Breast epithelium (tissue), 4 donors: ENCODE results near the gene SPAG6. TPM values are rescaled to one million over a fixed set of nuclear protein-coding genes. Genes with fewer than 3 reads are reported as not detected.
A peak's percentile ranks its signal among the peaks of the same experiment; 100 is the strongest.

Source experiments
- DNase-seq, 2 donors: peaks; one replicate each; pipeline ENCODE4 v3.0.0-alpha.2; 2019; ENCODE audit warnings: low spot score in 2 of 2
- H3K27ac ChIP-seq, 2 donors: fragments of 200-600 bp; sonication (generic) in 1 of 2; one replicate each; pipeline ENCODE4 v1.5.1; 2016 to 2019; ENCODE audit warnings: mild to moderate bottlenecking in 1 of 2
- H3K27me3 ChIP-seq, 2 donors: fragments of 200-600 bp; sonication (generic) in 1 of 2; one replicate each; pipeline versions ENCODE4 v1.5.1 to v1.6.0; 2017 to 2019; ENCODE audit warnings: control low read depth in 1 of 2, mild to moderate bottlenecking in 1 of 2
- H3K36me3 ChIP-seq: fragments of 200-600 bp; one replicate; pipeline ENCODE4 v1.5.1; 2019
- H3K4me1 ChIP-seq, 2 donors: fragments of 200-600 bp; sonication (generic); one replicate each; pipeline ENCODE4 v1.5.1; 2016 to 2019; ENCODE audit warnings: control low read depth in 1 of 2
- H3K4me3 ChIP-seq, 3 donors: fragments of 200-600 bp; sonication (generic); 1 replicate in 2 of 3; 2 replicates in 1 of 3; pipeline ENCODE4 v1.5.1; 2016 to 2019; ENCODE audit warnings: mild to moderate bottlenecking in 3 of 3, moderate library complexity in 2 of 3
- H3K9me3 ChIP-seq, 2 donors: fragments of 200-600 bp; sonication (generic) in 1 of 2; one replicate each; pipeline ENCODE4 v1.5.1; 2016 to 2019; ENCODE audit warnings: control low read depth in 1 of 2
- POLR2A ChIP-seq: fragments of 450-650 bp; IDR thresholded peaks from one replicate; pipeline ENCODE4 v1.6.1; 2016; ENCODE audit warnings: antibody characterized with exemption, mild to moderate bottlenecking, moderate library complexity
- POLR2AphosphoS5 ChIP-seq, 3 donors: sonication (generic); formaldehyde crosslinking; IDR thresholded peaks; one replicate each; pipeline ENCODE4 v1.6.1; 2017; ENCODE audit warnings: antibody characterized with exemption in 3 of 3
- intact Hi-C: fragments of 100-400 bp; cut with DNase I; formaldehyde crosslinking; loops from one replicate; pipeline ENCODE4 v1.15.1; 2023; ENCODE audit warnings: low total_unique reads
- total RNA-seq, 3 donors: library from RNA; depleted of rRNA; stranded (reverse); fragments of >200 nt; gene quantifications; one replicate each; pipeline ENCODE4 v1.1.0, GENCODE V29; 2016
- TF ChIP-seq, protein P1 (sequence below), 3 donors: fragments of 450-650 bp; IDR thresholded peaks; one replicate each; pipeline ENCODE4 v1.5.1; 2016 to 2017; ENCODE audit warnings: antibody characterized with exemption in 3 of 3, mild to moderate bottlenecking in 3 of 3, moderate library complexity in 3 of 3

The SPAG6 gene
- total RNA-seq, 3 donors from 2014 or later, result 0.59 to 4.9 TPM; not detected in 1

DNA sequence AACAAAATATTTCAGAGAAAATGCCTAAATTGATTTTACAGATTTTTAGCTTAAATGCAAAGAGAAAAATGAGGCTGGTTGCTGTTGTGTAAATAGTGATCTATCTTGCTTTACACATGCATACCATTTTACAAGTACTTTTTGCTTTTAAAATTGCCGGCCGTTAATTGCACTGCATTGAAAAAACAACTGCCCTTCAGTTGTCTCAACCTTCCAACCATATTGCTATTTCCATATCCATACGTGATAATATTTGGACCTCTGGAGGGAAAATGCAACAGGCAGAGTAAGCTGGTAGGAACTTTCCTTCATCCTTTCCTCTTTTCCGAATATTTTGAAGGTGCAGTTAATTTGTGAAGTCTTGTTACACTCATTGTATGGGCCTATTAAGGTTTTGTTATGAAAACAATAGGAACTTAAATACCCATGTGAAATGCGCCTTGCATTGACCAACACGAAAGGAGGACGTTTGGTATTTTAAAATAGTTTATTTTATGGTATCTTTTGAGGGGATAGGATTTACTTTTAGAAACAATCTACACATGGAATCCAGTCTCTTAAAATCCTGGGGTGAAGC is 13.1 kb upstream of the SPAG6 start:
- TF ChIP-seq POLR2A (no peak), POLR2AphosphoS5 (IDR thresholded peaks at IDR 0.05) (no peak)
- TF ChIP-seq, protein P1, sequence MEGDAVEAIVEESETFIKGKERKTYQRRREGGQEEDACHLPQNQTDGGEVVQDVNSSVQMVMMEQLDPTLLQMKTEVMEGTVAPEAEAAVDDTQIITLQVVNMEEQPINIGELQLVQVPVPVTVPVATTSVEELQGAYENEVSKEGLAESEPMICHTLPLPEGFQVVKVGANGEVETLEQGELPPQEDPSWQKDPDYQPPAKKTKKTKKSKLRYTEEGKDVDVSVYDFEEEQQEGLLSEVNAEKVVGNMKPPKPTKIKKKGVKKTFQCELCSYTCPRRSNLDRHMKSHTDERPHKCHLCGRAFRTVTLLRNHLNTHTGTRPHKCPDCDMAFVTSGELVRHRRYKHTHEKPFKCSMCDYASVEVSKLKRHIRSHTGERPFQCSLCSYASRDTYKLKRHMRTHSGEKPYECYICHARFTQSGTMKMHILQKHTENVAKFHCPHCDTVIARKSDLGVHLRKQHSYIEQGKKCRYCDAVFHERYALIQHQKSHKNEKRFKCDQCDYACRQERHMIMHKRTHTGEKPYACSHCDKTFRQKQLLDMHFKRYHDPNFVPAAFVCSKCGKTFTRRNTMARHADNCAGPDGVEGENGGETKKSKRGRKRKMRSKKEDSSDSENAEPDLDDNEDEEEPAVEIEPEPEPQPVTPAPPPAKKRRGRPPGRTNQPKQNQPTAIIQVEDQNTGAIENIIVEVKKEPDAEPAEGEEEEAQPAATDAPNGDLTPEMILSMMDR (IDR thresholded peaks at IDR 0.05), result no peak
- Histone ChIP-seq H3K9me3 (no peaks in the 10 kb centered on the region), H3K4me1 (no peaks in the 10 kb centered on the region), H3K27me3 (peaks cover 8 to 32% of the 10 kb centered on the region in 2 donors), H3K27ac (no peak overlapping the region), H3K36me3 (peaks cover 12% of the 10 kb centered on the region), H3K4me3 (no peak overlapping the region)
- no peak for DNase-seq
- intact Hi-C loops, result no loop called here

DNA sequence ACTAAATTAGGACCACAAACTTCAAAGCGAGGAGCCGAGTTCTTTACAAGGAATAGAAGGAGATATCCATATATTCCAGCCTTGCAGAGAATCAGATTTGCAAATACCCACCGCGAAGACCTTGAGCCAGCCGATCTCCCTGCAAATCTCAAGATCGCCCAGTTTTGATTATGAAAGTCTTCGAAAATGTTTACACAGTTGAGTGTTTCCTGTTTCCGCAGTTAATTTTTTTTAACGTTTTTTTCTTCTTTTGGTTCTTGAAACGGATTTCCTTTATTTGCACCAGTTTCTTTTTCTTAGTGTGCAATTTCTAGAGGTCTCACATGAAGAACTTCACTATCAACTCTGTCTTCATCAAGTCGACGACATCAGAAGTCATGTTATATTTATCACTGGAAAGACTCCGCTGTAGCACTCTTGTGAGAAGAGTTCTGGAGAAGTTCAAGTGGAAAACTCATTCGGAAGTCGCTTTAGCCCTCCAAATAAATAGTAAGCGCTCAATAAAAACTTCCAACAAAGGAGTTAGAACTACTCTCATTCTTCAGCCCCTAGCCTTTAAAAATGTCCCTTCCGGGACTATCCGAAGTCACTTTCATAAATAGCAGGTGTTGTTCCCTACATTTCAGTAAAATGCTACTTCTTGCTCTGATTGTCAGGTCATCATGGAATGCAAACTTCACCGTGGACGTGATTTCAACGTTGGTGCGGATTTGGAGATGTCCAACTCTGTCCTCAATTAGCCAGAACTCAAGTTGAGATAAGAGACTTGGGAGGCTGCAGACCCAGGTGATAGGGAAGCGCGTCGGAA is 11.9 kb upstream of the SPAG6 start:
- no peak overlapping the region for H3K27ac ChIP-seq
- H3K4me3 ChIP-seq, result no peak overlapping the region
- H3K9me3 ChIP-seq, result no peaks in the 10 kb centered on the region
- no peak for TF ChIP-seq POLR2A
- TF ChIP-seq, protein P1 (IDR thresholded peaks at IDR 0.05), result no peak
- no peak for TF ChIP-seq POLR2AphosphoS5 (IDR thresholded peaks at IDR 0.05)
- intact Hi-C loops, result no loop called here
- no peak for DNase-seq
- peaks cover 7% of the 10 kb centered on the region for H3K36me3 ChIP-seq
- peaks cover 8 to 44% of the 10 kb centered on the region in 2 donors for H3K27me3 ChIP-seq
- no peaks in the 10 kb centered on the region for H3K4me1 ChIP-seq

DNA sequence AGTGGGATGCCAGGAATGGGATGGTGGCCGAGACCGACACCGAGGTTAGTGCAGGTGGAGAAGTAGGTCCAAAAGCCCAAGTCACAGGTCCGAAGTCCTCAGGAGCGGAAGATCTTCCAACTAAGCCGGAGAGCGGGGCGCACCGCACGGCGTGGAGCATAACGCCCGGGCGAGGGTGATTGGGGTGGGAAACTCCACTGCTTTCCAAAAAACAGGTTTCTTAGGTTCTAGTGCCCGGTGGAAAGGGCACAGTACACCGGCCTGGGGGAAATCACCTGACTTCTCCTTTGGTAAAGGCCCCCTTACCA is 11.4 kb upstream of the SPAG6 start:
- Histone ChIP-seq H3K27ac (no peak overlapping the region), H3K4me3 (peak overlapping the region in 1 of 3 donors; percentile 69), H3K9me3 (no peaks in the 10 kb centered on the region), H3K36me3 (peaks cover 7% of the 10 kb centered on the region), H3K4me1 (no peaks in the 10 kb centered on the region), H3K27me3 (peaks cover 8 to 50% of the 10 kb centered on the region in 2 donors)
- TF ChIP-seq, protein P1 (IDR thresholded peaks at IDR 0.05), result no peak
- TF ChIP-seq POLR2AphosphoS5 (IDR thresholded peaks at IDR 0.05) (no peak), POLR2A (no peak)
- intact Hi-C loops, result no loop called here
- DNase-seq, result no peak

DNA sequence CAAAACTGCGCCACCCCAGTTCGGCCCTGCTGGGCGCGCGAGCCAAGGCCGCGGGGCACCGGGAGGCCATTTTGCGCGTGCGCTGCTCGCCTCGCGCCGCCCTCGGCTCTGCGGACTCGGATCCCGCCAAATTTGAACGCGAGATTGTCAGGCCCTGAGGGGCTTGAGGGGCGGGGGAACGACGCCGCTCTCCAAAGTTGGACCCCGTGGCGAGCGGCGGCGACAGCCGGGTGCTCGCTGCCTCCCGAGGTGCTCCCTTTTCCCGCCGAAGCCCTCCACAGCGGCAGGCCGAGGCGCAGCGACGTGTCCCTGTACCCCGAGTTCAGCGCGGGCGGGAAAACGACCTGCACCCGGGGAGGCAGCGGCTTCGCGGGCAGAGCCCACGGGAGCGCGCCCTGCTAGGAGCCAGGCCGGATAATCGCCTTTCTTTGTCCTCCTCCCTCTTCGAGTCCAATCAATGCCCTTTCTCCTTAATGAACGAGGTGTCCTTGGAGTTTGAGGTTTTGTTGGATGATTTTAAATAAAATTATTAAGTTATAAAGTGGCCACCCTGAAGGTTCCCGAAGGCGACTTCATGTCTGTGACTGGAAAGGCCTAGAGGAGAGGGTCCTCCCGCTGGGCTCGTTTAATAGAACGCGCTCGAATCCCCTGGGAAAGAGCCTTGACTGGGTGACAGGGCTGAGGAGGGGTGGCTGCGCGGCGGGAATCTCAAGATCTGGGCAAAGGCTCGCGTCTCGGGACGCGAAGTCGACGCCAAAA is 10.7 kb upstream of the SPAG6 start:
- Histone ChIP-seq H3K4me1 (no peaks in the 10 kb centered on the region), H3K4me3 (peak overlapping the region; percentile 46 to 69 (median 56)), H3K9me3 (no peaks in the 10 kb centered on the region), H3K36me3 (peaks cover 7% of the 10 kb centered on the region), H3K27ac (peak overlapping the region in 1 of 2 donors; percentile 41), H3K27me3 (peaks cover 8 to 56% of the 10 kb centered on the region in 2 donors)
- TF ChIP-seq, protein P1 (IDR thresholded peaks at IDR 0.05), result no peak
- TF ChIP-seq POLR2AphosphoS5 (IDR thresholded peaks at IDR 0.05), result peak in 1 of 3 donors; percentile 3
- TF ChIP-seq POLR2A, result no peak
- intact Hi-C loops, result no loop called here
- DNase-seq, result no peak
